NCI-H524 treated with DMSO at 0.1 percent for 48 hours (cell line): ENCODE measurements around the gene CABLES2.
A peak's percentile ranks its signal among the peaks of the same experiment; 100 is the strongest.

Experiments
- DNase-seq: peaks from one replicate; lab custom pipeline; 2025; lab: John Stamatoyannopoulos, UW

Gene CABLES2

GRCh38 chr20:62359043-62359490, 48.0 kb downstream of the CABLES2 start:
- no peak for DNase-seq

GRCh38 chr20:62358171-62359042, 48.7 kb downstream of the CABLES2 start:
- DNase-seq = no peak

- DNase-seq = no peak
These were observed 49.4 kb downstream of the CABLES2 start for GRCh38 chr20:62357681-62358080.

GRCh38 chr20:62357187-62357667, 49.9 kb downstream of the CABLES2 start:
- DNase-seq = no peak

GRCh38 chr20:62356589-62357186, 50.4 kb downstream of the CABLES2 start:
- DNase-seq = no peak

- DNase-seq = peak; percentile 77
These were observed 51.1 kb downstream of the CABLES2 start for GRCh38 chr20:62355878-62356588.

GRCh38 chr20:62355516-62355877, 51.6 kb downstream of the CABLES2 start:
- no peak for DNase-seq

- DNase-seq = no peak
These were observed 52.2 kb downstream of the CABLES2 start for GRCh38 chr20:62354811-62355341.

- no peak for DNase-seq
These were observed 52.9 kb downstream of the CABLES2 start for GRCh38 chr20:62354031-62354808.

GRCh38 chr20:62353289-62354030, 53.6 kb downstream of the CABLES2 start:
- DNase-seq = no peak

GRCh38 chr20:62352402-62353288, 54.4 kb downstream of the CABLES2 start:
- DNase-seq = no peak

- no peak for DNase-seq
These were observed 55.4 kb downstream of the CABLES2 start for GRCh38 chr20:62351469-62352401.

GRCh38 chr20:62350629-62351422, 56.3 kb downstream of the CABLES2 start:
- DNase-seq = no peak

GRCh38 chr20:62350098-62350628, 56.9 kb downstream of the CABLES2 start:
- DNase-seq = no peak

- DNase-seq = no peak
These were observed 57.5 kb downstream of the CABLES2 start for GRCh38 chr20:62349556-62350097.

GRCh38 chr20:62348604-62349003, 58.5 kb downstream of the CABLES2 start:
- DNase-seq = no peak

- no peak for DNase-seq
These were observed 59.6 kb downstream of the CABLES2 start for GRCh38 chr20:62347445-62347844.

GRCh38 chr20:62347151-62347404, 60.0 kb downstream of the CABLES2 start:
- no peak for DNase-seq
